ENCODE results near the gene RBM27.
"Not testable (repeated sequence)": the region's sequence is repeated elsewhere in the genome, so short reads cannot be mapped to it uniquely, and the experiment has no call there.

RBM27 gene

DNA sequence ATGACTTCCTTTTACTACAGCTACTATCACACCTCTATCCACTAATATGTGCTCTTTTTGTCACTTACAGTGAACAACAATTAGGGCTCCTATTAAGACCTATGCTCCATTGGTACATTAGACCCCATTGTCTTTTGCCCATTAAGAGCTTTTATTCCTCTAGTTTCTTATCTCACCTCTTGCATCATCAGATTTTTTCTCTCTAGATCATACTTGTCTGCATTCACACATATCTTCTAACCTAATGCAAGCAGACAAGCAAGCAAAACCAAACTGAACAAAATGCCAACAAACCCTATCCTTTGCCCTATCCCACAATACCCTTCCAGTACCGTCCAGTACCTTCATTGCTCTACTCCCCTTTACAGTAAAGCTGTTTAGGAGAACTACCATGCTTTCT, 10.1 kb upstream of the RBM27 start:
- no peaks in the 10 kb centered on the region for H3K9me3 Mint-ChIP-seq
- peaks cover 20% of the 10 kb centered on the region for H3K27me3 Mint-ChIP-seq
- DNase-seq = no peak
- H3K4me3 Mint-ChIP-seq = no peak overlapping the region
- H3K27ac Mint-ChIP-seq = no peak overlapping the region
- no peaks in the 10 kb centered on the region for H3K36me3 Mint-ChIP-seq (ENCODE audit: low read depth)
- H3K4me1 Mint-ChIP-seq (ENCODE audit: low read depth) = no peaks in the 10 kb centered on the region

DNA sequence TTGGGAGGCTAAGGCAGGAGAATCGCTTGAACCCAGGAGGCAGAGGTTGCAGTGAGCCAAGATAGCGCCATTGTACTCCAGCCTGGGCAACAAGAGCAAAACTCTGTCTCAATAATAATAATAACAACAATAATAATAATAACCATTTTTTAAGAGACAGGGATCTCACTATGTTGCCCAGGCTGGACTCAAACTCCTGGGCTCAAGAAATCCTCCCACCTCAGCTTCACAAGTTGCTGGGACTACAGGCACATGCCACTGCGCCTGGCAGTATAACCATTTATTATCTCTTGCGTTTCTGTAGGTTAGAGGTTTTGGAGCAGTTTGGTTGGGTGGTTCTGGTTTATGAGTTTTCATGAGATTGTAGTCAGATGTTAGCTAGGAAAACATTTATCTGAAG, 8.4 kb upstream of the RBM27 start:
- H3K27me3 Mint-ChIP-seq = peaks cover 20% of the 10 kb centered on the region
- H3K9me3 Mint-ChIP-seq; H3K36me3 Mint-ChIP-seq (ENCODE audit: low read depth); DNase-seq; H3K4me1 Mint-ChIP-seq (ENCODE audit: low read depth); H3K27ac Mint-ChIP-seq; H3K4me3 Mint-ChIP-seq: not testable (repeated sequence)

DNA sequence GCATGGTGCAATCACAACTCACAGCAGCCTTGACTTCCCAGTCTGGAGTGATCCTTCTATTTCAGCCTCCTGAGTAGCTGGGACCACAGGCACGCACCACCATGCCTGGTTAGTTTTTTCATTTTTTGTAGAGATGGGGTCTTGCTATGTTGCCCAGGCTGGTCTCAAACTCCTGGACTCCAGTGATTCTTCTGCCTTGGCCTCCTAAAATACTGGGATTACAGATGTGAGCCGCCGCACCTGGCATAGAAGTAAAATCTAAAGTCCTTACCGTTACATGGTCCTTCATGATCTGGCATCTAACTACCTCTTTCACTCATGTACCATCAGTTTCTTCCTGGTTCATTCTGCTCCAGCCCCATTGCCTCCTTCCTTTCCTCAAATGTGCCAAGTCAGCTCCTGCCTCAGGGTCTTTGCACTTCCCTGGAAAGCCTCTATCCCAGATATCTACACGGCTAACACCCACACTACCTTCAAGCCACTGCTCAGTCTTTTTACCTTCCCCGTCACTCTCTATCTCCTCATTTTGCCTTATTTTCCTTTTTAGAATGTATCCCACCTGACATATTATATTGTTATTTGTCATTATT, 6.9 kb upstream of the RBM27 start:
- H3K27ac Mint-ChIP-seq = no peak overlapping the region
- no peaks in the 10 kb centered on the region for H3K9me3 Mint-ChIP-seq
- H3K27me3 Mint-ChIP-seq = peaks cover 16% of the 10 kb centered on the region
- DNase-seq = no peak
- no peak overlapping the region for H3K4me3 Mint-ChIP-seq
- H3K36me3 Mint-ChIP-seq (ENCODE audit: low read depth) = no peaks in the 10 kb centered on the region
- H3K4me1 Mint-ChIP-seq (ENCODE audit: low read depth) = no peaks in the 10 kb centered on the region

DNA sequence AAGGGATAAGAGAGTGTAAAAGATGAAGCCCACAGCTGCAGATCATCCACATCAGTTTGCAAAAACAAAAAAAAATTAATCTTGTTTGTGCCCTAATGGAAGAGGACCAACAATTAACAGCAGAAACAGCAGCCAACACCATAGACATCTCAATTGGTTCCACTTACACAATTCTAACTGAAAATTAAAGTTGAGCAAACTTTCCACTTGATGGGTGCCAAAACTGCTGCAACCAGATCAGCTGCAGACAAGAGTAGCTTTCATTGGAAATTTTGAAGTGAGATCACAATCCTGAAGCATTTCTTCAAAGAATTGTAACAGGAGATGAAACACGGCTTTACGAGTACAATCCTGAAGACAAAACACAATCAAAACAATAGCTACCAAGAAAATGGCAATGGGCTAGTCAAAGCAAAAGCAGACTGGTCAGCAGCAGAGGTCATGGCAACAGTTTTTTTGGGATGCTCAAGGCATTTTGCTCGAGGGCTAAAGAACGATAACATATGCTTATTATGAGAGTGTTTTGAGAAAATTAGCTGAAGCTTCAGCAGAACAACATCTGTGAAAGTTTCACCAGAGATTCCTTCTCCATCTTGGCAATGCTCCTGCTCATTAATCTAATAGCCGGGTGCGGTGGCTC, 4.1 kb upstream of the RBM27 start:
- Mint-ChIP-seq H3K27me3 (peaks cover 8% of the 10 kb centered on the region), H3K4me1 (ENCODE audit: low read depth) (no peaks in the 10 kb centered on the region), H3K4me3 (no peak overlapping the region), H3K9me3 (no peaks in the 10 kb centered on the region), H3K36me3 (ENCODE audit: low read depth) (no peaks in the 10 kb centered on the region), H3K27ac (no peak overlapping the region)
- DNase-seq = no peak

DNA sequence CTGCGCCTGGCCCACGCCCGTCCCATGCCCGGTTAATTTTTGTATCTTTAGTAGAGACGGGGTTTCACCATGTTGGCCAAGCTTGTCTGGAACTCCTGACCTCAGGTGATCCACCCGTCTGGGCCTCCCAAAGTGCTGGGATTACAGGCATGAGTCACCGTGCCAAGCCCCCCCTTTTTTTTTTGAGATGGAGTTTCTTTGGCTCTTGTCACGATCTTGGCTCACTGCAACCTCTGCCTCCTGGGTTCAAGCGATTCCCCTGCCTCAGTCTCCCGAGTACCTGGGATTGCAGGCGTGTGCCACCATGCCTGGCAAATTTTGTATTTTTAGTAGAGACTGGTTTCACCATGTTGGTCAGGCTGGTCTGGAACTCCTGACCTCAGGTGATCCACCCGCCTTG, 1.6 kb upstream of the RBM27 start:
- not testable (repeated sequence) for H3K4me3 Mint-ChIP-seq; DNase-seq; H3K27ac Mint-ChIP-seq; H3K36me3 Mint-ChIP-seq (ENCODE audit: low read depth); H3K4me1 Mint-ChIP-seq (ENCODE audit: low read depth); H3K9me3 Mint-ChIP-seq; H3K27me3 Mint-ChIP-seq

DNA sequence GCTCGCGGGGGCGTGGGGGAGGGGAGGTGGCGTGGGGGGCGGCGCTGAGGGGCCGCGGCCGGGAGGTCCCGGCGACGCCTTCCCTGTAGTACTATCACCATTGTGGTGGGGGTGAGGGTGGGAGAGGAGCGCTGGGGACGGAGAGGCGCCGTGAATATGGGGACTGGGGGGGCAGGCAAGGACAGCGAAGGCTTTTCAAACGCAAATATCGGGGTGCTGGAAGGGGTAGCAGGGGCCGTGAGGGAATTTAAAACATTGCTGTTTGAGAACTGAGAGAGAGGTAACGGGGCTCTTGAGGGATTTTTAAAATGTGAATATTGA, 427 bp downstream of the RBM27 start:
- DNase-seq = no peak
- Mint-ChIP-seq H3K4me1 (ENCODE audit: low read depth) (peaks cover 24% of the 10 kb centered on the region), H3K27me3 (no peaks in the 10 kb centered on the region), H3K9me3 (no peaks in the 10 kb centered on the region), H3K4me3 (no peak overlapping the region), H3K36me3 (ENCODE audit: low read depth) (peaks cover 16% of the 10 kb centered on the region), H3K27ac (no peak overlapping the region)

DNA sequence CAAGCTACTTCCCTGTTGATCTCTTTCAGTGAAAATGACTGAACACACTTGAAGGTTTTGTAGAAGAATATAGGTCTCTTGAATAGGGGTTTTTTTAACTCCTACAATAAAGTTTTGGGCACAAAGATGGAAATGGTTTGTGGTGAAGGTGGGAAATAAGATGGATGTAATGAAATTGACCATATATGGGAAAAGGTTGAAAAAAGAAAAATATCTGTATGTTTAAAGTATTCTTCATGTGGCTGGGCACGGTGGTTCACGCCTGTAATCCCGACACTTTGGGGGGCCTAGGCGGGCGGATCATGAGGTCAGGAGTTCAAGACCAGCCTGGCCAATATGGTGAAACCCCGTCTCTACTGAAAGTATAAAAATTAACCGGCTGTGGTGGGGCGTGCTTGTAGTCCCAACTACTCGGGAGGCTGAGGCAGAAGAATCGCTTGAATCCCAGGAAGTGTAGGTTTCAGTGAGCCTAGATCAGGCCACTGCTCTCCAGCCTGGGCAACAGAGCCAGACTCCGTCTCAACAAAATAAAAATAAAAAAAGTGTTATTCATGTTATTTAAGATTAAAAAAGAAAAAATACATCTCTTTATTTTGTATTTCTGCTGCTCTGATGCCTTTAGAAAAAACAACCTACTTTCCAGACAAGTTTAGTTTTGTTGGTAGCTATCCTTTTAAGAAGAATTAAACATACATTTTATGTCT, 2.2 kb downstream of the RBM27 start:
- H3K27me3 Mint-ChIP-seq = no peaks in the 10 kb centered on the region
- peak overlapping the region; percentile 79 for H3K27ac Mint-ChIP-seq
- no peaks in the 10 kb centered on the region for H3K9me3 Mint-ChIP-seq
- no peak for DNase-seq
- peaks cover 39% of the 10 kb centered on the region for H3K4me1 Mint-ChIP-seq (ENCODE audit: low read depth)
- H3K4me3 Mint-ChIP-seq = no peak overlapping the region
- peaks cover 20% of the 10 kb centered on the region for H3K36me3 Mint-ChIP-seq (ENCODE audit: low read depth)

DNA sequence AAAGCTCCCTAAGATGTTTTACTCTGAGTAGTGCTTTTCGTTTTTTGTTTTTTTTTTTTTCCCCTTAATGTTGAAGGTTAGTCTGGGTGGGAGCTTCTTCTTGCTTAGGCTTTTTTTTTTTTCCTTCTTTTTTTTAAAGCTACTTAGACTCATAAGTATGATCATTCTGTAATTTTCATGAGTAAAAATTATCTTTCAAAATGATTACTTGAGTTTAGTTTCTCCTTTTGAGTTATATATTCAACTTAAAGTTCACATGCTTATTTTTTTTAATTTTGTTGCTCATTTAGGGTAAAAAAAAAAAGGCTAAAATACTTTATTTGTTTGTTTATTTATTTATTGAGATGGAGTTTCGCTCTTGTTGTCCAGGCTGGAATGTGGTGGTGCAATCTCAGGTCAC, 2.9 kb downstream of the RBM27 start:
- H3K9me3 Mint-ChIP-seq = no peaks in the 10 kb centered on the region
- peak overlapping the region; percentile 79 for H3K27ac Mint-ChIP-seq
- H3K27me3 Mint-ChIP-seq = no peaks in the 10 kb centered on the region
- peak overlapping the region; percentile 39 for H3K4me3 Mint-ChIP-seq
- H3K4me1 Mint-ChIP-seq (ENCODE audit: low read depth) = peaks cover 39% of the 10 kb centered on the region
- peaks cover 20% of the 10 kb centered on the region for H3K36me3 Mint-ChIP-seq (ENCODE audit: low read depth)
- no peak for DNase-seq

DNA sequence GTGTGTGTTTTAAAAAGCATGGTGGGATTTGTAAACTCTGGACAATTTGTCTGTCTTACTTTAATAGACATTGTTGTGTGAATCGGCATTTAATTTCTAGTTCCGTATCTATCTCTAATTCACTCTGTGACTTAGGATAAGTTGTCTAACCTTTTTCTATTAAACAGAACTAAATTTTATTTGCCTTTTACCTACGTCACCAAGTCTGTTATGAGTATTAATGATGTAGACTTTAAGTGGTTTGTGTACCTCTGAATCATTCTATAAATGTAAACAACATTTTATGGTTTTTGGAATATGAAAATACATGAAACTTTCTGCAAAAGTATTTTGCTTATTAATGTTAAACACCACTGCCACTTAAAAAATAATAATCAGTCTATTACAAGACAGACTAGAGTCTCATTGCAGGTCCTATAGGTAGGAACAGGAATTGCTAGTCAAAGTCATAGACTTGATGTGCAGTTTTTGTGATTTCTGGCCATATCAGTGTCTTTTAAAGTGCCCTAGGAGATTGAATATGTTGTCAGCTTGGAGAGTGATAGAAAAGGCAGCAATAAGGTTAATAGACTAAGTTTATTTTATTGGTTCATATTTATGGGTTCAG, 5.6 kb downstream of the RBM27 start:
- Mint-ChIP-seq H3K9me3 (no peaks in the 10 kb centered on the region), H3K27me3 (no peaks in the 10 kb centered on the region), H3K27ac (no peak overlapping the region), H3K4me1 (ENCODE audit: low read depth) (peaks cover 51% of the 10 kb centered on the region), H3K36me3 (ENCODE audit: low read depth) (peaks cover 30% of the 10 kb centered on the region), H3K4me3 (no peak overlapping the region)
- DNase-seq = no peak

DNA sequence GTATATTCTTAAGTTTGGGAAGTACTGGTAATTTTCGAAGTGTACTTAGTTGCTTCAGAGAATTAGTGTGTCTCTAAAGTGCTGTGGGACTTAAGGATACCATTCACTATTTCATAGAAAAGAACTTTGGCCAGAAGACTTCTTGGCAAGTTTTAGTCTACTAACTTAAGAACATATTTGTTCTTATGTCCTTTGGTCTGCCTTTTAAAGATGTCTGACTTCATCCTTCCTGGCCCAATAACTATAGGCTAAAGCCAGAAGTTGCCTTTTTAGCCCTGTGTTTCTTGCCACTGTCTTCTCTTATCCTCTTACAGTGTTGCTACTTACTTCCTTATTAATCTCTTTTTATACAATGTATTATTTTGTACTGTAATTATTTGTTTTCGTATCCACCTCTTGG, 6.3 kb downstream of the RBM27 start:
- Mint-ChIP-seq H3K36me3 (ENCODE audit: low read depth) (peaks cover 32% of the 10 kb centered on the region), H3K4me1 (ENCODE audit: low read depth) (peaks cover 57% of the 10 kb centered on the region), H3K27me3 (no peaks in the 10 kb centered on the region), H3K27ac (no peak overlapping the region), H3K9me3 (no peaks in the 10 kb centered on the region), H3K4me3 (no peak overlapping the region)
- DNase-seq = no peak

DNA sequence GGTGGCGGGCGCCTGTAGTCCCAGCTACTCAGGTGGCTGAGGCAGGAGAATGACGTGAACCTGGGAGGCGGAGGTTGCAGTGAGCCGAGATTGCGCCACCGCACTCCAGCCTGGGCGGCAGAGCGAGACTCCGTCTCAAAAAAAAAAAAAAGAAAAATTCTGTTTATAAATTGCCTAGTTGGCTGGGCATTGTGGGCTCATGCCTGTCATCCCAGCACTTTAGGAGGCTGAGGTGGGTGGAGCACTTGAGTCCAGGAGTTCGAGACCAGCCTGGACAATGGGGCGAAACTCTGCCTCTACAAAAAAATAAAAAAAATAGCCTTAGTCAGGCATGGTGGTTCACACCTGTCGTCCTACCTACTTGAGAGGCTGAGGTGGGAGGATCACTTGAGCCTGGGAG, 7.4 kb downstream of the RBM27 start:
- Mint-ChIP-seq H3K4me1 (ENCODE audit: low read depth) (peaks cover 65% of the 10 kb centered on the region), H3K36me3 (ENCODE audit: low read depth) (peaks cover 38% of the 10 kb centered on the region)
- H3K27ac Mint-ChIP-seq, H3K4me3 Mint-ChIP-seq, H3K9me3 Mint-ChIP-seq, H3K27me3 Mint-ChIP-seq, DNase-seq: not testable (repeated sequence)

DNA sequence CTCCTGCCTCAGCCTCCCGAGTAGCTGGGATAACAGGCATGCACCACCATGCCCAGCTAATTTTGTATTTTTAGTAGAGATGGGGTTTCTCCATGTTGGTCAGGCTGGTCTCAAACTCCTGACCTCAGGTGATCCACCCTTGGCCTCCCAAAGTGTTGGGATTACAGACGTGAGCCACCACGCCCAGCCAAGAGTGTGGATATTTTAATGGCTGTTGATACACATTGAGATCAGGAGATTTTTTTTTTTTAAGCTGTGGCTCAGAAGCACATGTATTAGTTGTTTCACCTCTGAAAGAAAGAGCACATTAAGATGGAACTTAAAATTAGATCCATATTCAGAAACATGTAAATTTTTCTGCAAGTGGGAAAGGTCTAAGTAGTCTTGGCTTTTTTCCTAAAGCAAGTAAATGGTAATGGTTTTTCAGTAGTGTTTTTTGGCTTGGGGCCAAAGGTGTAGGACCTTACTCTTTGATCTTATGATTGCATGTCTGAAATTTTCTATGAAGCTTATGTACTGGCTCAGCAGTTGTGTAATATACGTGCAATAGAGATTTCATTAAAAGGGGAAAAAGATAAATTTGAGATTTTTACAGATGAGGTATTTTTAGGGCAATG, 9.9 kb downstream of the RBM27 start:
- Mint-ChIP-seq H3K9me3 (no peaks in the 10 kb centered on the region), H3K4me3 (no peak overlapping the region), H3K27ac (peak overlapping the region; percentile 18), H3K4me1 (ENCODE audit: low read depth) (peaks cover 62% of the 10 kb centered on the region), H3K27me3 (no peaks in the 10 kb centered on the region), H3K36me3 (ENCODE audit: low read depth) (peaks cover 31% of the 10 kb centered on the region)
- no peak for DNase-seq

DNA sequence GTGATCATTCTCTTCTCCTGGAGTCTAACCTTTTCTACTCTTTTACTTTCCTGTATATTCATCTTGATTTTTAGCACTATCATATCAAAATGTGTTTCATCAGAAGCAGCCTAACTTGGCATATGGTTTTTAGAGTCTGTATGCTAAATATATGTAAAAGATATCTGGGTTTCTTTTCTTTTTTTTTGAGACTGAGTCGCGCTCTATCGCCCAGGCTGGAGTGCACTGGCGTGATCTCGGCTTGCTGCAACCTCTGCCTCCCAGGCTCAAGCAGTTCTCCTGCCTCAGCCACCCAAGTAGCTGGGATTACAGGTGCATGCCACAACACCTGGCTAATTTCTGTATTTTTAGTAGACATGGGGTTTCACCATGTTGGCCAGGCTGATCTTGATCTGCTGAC, 11.5 kb downstream of the RBM27 start:
- H3K4me1 Mint-ChIP-seq (ENCODE audit: low read depth) = peaks cover 49% of the 10 kb centered on the region
- H3K27ac Mint-ChIP-seq, H3K27me3 Mint-ChIP-seq, H3K4me3 Mint-ChIP-seq, DNase-seq, H3K9me3 Mint-ChIP-seq: not testable (repeated sequence)
- H3K36me3 Mint-ChIP-seq (ENCODE audit: low read depth) = peaks cover 42% of the 10 kb centered on the region

DNA sequence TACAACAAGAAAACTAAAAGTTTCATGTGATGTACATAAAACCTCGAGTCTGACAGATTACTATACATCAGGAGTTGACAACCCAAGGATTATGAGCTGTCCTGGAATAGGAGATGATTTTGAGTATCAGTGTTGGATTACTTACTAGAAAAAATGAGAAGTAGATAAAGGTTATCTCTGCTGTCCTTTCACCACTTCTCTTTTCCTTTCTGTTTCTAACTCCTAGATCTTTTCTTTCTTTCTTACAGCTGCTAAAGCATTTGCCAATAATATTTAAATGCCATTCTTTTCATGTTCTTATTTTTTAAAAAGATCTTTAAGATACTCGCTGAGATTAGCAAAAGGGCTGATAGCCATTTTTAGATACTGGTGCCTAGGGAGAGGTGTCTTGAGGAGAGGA, 14.8 kb downstream of the RBM27 start:
- Mint-ChIP-seq H3K27me3 (no peaks in the 10 kb centered on the region), H3K36me3 (ENCODE audit: low read depth) (peaks cover 54% of the 10 kb centered on the region), H3K4me3 (no peak overlapping the region), H3K27ac (no peak overlapping the region), H3K4me1 (ENCODE audit: low read depth) (peaks cover 42% of the 10 kb centered on the region), H3K9me3 (no peaks in the 10 kb centered on the region)
- DNase-seq = no peak

DNA sequence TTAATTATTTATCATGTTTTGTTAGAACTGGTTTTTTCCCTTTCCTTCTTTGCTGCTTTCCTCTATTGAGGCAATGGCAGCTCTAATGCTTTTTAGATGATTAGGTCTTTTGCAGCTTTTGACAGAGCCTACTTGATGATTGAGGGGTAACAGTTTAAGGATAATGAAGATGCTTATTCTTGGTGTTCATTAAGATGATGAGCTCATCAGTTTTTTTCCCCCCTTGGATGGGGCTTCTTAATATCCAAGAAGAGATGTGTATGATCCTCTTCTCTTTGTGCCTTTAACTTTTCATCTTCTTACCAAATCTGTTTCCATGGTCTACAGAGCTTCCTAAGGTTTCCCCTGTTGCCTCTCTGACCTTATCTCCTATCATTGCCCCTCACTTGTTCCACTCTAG, 15.8 kb downstream of the RBM27 start:
- peaks cover 33% of the 10 kb centered on the region for H3K4me1 Mint-ChIP-seq (ENCODE audit: low read depth)
- no peaks in the 10 kb centered on the region for H3K27me3 Mint-ChIP-seq
- no peak overlapping the region for H3K27ac Mint-ChIP-seq
- no peaks in the 10 kb centered on the region for H3K9me3 Mint-ChIP-seq
- no peak for DNase-seq
- H3K4me3 Mint-ChIP-seq = no peak overlapping the region
- H3K36me3 Mint-ChIP-seq (ENCODE audit: low read depth) = peaks cover 58% of the 10 kb centered on the region

Data from activated T-cell treated with anti-CD3 and anti-CD28 coated beads, Interleukin-2, amount 50 U/mL, for 24 hours (primary cell).